Measurements from ENCODE around the gene NR4A2.

GRCh38 chr2:156379071-156379470 lies 46.5 kb upstream of the NR4A2 start:
- TF ChIP-seq CTCF (optimal IDR thresholded peaks at IDR 0.05 in 1 of 3, IDR thresholded peaks at IDR 0.05 in 1 of 3, conservative IDR thresholded peaks at IDR 0.05 in 1 of 3; ENCODE audit: extremely low read depth in 1 of 3, insufficient read depth in 2 of 3, low read length in 3 of 3) (no peak), EZH2 (IDR thresholded peaks at IDR 0.05; ENCODE audit: low read length) (no peak)

Data from keratinocyte (primary cell).